Hematopoietic multipotent progenitor cell treated with erythropoietin and hydrocortisone succinate and interleukin-3 and kit ligand, for 15 days (in vitro differentiated cells): ENCODE data around the gene PTGER3.

Experiments
- DNase-seq: peaks from one replicate; pipeline ENCODE4 v3.0.0-alpha.2; 2015; ENCODE audit warnings: low spot score

PTGER3 gene

GRCh38 chr1:71047635-71048607 lies at the start of gene PTGER3:
PTGER3 (minus strand) TSS chr1:71047816; CDS start chr1:71047577, 239 bp downstream.
- DNase-seq, result peak; percentile 66

- no peak for DNase-seq
These were observed 47.3 kb upstream of the PTGER3 start for GRCh38 chr1:71094913-71095312.

- DNase-seq, result no peak
These were observed 46.3 kb upstream of the PTGER3 start for GRCh38 chr1:71093938-71094337.

GRCh38 chr1:71089536-71090270 lies 42.1 kb upstream of the PTGER3 start:
- DNase-seq, result no peak

GRCh38 chr1:71088645-71089287 lies 41.1 kb upstream of the PTGER3 start:
- DNase-seq, result no peak

- DNase-seq, result no peak
These were observed 40.1 kb upstream of the PTGER3 start for GRCh38 chr1:71087713-71088112.

- no peak for DNase-seq
These were observed 39.4 kb upstream of the PTGER3 start for GRCh38 chr1:71087060-71087459.

GRCh38 chr1:71086331-71086730 lies 38.7 kb upstream of the PTGER3 start:
- no peak for DNase-seq

- no peak for DNase-seq
These were observed 35.7 kb upstream of the PTGER3 start for GRCh38 chr1:71083271-71083670.

GRCh38 chr1:71081697-71082080 lies 34.1 kb upstream of the PTGER3 start:
- no peak for DNase-seq

- DNase-seq, result peak; percentile 97
These were observed 33.4 kb upstream of the PTGER3 start, which contains the start of gene ZRANB2 for GRCh38 chr1:71080739-71081696. ZRANB2 (minus strand) TSS chr1:71081035; CDS start chr1:71080995, 40 bp downstream.

GRCh38 chr1:71080230-71080738 lies 32.7 kb upstream of the PTGER3 start:
- DNase-seq, result peak; percentile 49

- no peak for DNase-seq
These were observed 27.1 kb upstream of the PTGER3 start for GRCh38 chr1:71074681-71075080.

GRCh38 chr1:71072273-71072672 lies 24.7 kb upstream of the PTGER3 start:
- no peak for DNase-seq

- DNase-seq, result no peak
These were observed 24.1 kb upstream of the PTGER3 start for GRCh38 chr1:71071720-71072119.

- no peak for DNase-seq
These were observed 21.0 kb upstream of the PTGER3 start for GRCh38 chr1:71068325-71069240.

GRCh38 chr1:71054791-71055190 lies 7.2 kb upstream of the PTGER3 start:
- no peak for DNase-seq

GRCh38 chr1:71054281-71054731 lies 6.7 kb upstream of the PTGER3 start:
- DNase-seq, result no peak

- DNase-seq, result no peak
These were observed 6.1 kb upstream of the PTGER3 start for GRCh38 chr1:71053758-71054157.

GRCh38 chr1:71053146-71053545 lies 5.5 kb upstream of the PTGER3 start:
- no peak for DNase-seq
